NB4 (cell line): ENCODE measurements around the gene HDAC3.

Experiments used
- MAX ChIP-seq: IDR thresholded peaks from 2 replicates; pipeline ENCODE4 v1.6.1; 2011; ENCODE audit warnings: low read depth, low read length
- MYC ChIP-seq: IDR thresholded peaks from 2 replicates; pipeline ENCODE4 v1.6.1; 2011; ENCODE audit warnings: low read depth, low read length
- POLR2A ChIP-seq: IDR thresholded peaks from 2 replicates; pipeline ENCODE4 v1.6.1; 2011; ENCODE audit warnings: mild to moderate bottlenecking; ENCODE audit not compliant: insufficient read length; ENCODE audit errors: extremely low read depth
- TF ChIP-seq, protein P1 (sequence below): IDR thresholded peaks from one replicate; pipeline ENCODE4 v1.5.1; 2012; ENCODE audit warnings: low read depth, low read length

GRCh38 chr5:141654298-141654697 is 17.6 kb upstream of the HDAC3 start:
- TF ChIP-seq POLR2A (no peak), MAX (no peak), MYC (no peak)
- TF ChIP-seq, protein P1, sequence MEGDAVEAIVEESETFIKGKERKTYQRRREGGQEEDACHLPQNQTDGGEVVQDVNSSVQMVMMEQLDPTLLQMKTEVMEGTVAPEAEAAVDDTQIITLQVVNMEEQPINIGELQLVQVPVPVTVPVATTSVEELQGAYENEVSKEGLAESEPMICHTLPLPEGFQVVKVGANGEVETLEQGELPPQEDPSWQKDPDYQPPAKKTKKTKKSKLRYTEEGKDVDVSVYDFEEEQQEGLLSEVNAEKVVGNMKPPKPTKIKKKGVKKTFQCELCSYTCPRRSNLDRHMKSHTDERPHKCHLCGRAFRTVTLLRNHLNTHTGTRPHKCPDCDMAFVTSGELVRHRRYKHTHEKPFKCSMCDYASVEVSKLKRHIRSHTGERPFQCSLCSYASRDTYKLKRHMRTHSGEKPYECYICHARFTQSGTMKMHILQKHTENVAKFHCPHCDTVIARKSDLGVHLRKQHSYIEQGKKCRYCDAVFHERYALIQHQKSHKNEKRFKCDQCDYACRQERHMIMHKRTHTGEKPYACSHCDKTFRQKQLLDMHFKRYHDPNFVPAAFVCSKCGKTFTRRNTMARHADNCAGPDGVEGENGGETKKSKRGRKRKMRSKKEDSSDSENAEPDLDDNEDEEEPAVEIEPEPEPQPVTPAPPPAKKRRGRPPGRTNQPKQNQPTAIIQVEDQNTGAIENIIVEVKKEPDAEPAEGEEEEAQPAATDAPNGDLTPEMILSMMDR = no peak
